Activated CD4-positive, alpha-beta T cell treated with anti-CD3 and anti-CD28 coated beads, Interleukin-2, amount 50 U/mL, for 16 hours (primary cell): ENCODE measurements around the gene ANKRD40CL.

ENCODE experiments used
- DNase-seq: peaks from one replicate; pipeline ENCODE4 v3.0.0-alpha.2; 2020

Gene ANKRD40CL

GRCh38 chr17:50785946-50786570, 18.7 kb upstream of the ANKRD40CL start:
- no peak for DNase-seq

GRCh38 chr17:50785126-50785525, 17.8 kb upstream of the ANKRD40CL start:
- no peak for DNase-seq

GRCh38 chr17:50783905-50784304, 16.6 kb upstream of the ANKRD40CL start:
- no peak for DNase-seq

DNA sequence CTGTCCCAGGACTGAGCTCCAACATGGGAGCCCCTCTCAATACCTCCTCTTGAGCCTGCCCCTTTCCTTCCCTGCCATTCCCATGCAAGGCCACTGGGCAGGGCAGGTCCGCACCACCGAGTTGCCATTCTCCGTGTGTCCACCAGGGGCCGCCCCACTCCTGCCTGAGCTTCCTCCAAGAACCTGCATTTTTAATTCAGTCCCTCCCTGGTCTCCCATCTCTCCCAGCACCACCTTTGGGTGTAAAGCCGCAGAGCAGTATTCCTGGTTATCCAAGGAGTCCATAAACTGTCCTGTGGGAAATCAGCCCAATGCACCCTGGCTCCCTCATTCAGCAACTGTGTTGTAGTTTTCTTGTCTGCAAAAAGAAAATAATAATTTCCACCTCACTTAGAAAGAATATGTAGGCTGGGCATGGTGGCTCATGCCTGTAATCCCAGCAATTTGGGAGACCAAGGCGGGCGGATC, 15.9 kb upstream of the ANKRD40CL start:
- peak; percentile 85 for DNase-seq

DNA sequence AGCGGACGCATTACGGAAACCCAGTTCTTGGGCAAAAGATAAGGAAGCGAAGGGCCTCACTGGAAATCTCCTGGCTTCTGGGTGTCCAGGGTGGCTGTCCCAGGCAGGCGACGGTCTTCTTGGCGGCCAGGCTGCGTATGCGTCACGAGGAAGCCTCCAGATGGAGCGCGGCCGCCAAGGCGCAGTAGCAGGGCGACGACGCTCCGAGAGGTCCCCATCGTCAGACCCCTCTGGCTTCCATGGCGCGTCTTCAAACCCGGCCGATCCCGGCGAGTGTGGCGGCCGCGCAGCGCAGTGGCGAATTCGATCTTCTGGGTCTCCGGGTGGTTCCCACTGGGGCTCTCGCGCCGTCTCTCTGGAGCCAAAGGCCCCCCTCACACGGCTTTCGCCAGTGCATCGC, 13.8 kb upstream of the ANKRD40CL start:
- DNase-seq, result no peak

DNA sequence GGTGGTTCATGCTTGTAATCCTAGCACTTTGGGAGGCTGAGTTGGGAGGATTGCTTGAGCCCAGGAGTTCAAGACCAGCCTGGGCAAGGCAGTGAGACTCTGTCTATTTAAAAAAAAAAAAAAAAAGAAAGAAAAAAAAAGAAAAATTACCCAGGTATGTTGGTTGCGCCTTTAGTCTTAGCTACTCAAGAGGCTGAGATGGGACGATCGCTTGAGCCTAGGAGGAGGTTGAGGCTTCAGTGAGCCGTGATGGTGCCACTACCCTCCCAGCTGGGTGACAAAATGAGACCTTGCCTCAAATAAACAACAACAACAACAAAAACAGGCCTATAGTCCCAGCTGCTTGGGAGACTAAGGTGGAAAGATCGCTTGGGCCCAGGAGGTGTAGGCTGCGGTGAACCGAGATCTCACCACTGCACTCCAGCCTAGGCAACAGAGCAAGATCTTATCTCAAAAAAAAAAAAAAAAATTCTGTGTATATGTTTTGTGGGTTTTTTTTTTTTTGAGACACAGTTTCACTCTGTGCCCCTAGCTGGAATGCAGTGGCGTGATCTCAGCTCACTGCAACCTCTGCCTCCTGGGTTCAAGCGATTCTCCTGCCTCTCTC, 12.5 kb upstream of the ANKRD40CL start:
- DNase-seq, result peak; percentile 49

GRCh38 chr17:50778988-50779387, 11.7 kb upstream of the ANKRD40CL start:
- DNase-seq, result no peak

GRCh38 chr17:50778471-50778870, 11.2 kb upstream of the ANKRD40CL start:
- DNase-seq, result no peak

- no peak for DNase-seq
Observed at GRCh38 chr17:50775926-50776325, 8.6 kb upstream of the ANKRD40CL start.

DNA sequence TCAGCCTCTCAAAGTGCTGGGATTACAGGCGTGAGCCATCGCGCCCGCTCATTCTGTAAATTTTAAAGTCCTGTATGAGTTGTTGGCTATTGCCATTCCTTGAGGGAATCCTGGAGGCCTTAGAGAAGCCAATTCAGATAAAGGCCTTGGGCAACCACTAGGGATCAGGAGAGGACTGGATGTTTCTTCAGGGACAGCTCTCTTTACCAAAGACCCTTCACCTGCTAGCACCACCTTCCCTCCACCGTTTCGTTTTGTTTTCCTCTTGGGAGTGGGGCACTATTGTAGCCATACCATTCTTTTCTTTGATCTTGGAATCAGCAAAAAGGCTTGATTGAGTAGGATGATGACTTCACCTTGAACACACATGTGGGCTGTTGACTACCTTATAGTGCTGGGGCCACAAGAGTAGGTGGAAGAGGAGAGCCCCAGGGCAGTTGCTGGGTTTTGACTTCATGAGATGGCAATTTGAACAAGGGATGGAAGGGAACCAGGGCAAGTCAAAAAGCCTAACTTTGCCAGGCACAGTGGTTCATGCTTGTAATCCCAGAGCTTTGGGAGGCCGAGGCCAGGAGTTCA, 7.0 kb upstream of the ANKRD40CL start:
- no peak for DNase-seq

- DNase-seq, result no peak
Observed at GRCh38 chr17:50771991-50772785, 4.9 kb upstream of the ANKRD40CL start.

GRCh38 chr17:50770346-50770745, 3.0 kb upstream of the ANKRD40CL start:
- DNase-seq, result no peak

DNA sequence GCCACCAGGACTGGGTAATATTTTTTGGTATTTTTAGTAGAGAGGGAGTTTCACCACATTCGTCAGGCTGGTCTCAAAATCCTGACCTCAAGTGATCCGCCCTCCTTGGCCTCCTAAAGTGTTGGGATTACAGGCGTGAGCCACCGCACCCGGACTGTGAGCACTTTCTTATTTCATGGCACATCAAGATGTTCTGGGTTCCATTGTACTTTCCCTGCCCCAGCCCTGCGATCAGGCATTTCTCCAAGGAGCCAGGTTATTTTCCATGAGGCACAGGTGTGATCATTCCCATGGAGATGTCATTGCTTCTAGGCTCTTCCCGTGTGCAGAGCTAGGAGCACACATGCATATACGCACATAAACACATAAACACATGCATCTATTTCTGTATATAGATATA, 2.6 kb upstream of the ANKRD40CL start:
- no peak for DNase-seq

GRCh38 chr17:50768346-50768761, 1.0 kb upstream of the ANKRD40CL start:
- DNase-seq, result no peak

DNA sequence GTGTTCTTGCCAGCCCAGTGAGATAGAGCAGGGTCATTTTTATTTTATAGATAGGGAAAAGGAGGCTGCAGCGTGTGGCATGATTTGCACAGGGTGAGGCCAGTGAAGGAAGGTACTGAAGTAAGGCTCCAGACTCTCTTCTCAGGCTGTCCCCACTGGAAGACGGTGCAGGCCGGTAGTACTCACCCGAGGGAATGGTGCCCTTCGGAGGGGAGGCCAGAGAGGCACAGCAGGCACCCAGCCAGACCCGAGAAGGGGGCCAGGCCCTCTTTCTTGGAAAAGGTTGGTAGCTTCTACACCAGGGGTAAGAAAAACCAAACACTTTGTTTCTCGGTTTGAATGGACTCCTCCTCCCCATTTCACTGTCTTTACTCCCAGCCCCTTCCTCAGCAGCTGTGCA, 288 bp downstream of the ANKRD40CL start:
- peak; percentile 10 for DNase-seq

DNA sequence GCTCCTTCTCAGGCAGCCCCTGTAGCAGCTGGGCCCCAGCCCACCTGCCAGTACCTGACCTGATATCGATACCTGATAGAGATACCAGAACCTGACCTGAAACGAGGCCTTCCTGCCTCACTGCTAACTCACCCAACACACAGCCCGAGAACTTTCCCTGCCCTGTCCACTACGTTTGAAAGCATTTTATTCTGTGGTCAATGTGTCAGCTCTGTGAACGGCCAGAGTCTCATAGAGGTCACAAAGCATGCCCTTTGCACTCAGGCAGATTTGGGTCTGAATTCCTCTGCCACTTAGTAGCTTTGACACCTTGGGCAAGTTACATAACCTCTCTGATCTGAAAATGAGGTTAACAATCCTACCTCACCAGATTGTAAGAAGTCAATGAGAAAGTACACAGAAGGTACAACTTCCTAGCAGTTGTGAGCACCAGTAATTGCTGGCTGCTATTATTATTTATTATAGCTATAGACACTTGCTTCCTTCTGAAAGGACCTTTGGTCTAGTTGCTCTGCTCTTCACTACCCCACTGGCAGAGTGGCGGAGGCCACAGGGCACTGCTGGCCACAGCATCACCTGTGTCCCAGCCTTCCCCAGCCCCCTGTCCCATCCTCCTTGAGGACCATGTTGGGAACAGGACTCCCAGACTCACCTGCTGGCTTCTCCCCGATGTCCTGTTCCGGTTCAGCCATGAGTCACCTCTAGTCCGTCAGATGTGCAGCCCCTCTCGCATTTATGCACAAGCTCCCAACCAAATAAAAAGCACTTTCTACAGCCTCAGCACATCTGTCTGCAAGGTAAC, 895 bp downstream of the ANKRD40CL start:
- no peak for DNase-seq

DNA sequence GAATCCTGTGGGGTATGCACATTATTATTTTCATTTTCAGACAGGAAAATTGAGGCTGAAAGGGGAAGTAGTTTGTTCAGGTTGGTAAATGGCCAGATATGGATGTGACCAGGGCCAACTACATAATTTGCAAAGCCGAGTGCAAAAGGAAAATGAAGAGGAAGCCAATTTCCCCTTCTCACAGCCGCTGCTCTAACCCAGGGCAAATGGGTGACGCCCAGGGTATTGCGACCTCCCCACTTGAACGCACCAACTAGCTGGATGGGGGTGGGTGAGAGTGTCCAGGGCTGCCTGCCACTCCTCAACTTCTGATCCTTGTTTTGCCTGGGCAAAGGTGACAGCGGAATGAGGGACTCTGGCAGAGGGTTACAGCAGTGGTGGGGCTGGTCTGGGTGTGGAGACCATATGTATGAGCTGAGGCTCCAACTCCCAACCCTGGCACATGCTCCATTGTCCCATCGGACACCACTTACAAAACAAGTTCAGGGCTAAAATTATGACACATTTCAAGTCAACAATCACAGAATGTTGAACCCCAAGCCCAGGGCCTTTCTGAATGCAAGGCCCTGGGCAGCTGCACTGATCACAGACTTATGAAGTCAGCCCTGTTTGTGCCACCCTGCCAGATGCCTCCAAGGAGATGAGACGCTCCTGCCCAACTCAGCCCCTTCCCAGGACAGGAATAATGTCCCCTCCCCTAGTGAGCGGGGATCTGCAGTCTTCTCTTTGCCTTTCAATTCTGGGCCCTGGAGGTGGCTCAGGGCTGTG, 1.7 kb downstream of the ANKRD40CL start:
- DNase-seq, result no peak

GRCh38 chr17:50764734-50765149, 2.6 kb downstream of the ANKRD40CL start:
- no peak for DNase-seq

DNA sequence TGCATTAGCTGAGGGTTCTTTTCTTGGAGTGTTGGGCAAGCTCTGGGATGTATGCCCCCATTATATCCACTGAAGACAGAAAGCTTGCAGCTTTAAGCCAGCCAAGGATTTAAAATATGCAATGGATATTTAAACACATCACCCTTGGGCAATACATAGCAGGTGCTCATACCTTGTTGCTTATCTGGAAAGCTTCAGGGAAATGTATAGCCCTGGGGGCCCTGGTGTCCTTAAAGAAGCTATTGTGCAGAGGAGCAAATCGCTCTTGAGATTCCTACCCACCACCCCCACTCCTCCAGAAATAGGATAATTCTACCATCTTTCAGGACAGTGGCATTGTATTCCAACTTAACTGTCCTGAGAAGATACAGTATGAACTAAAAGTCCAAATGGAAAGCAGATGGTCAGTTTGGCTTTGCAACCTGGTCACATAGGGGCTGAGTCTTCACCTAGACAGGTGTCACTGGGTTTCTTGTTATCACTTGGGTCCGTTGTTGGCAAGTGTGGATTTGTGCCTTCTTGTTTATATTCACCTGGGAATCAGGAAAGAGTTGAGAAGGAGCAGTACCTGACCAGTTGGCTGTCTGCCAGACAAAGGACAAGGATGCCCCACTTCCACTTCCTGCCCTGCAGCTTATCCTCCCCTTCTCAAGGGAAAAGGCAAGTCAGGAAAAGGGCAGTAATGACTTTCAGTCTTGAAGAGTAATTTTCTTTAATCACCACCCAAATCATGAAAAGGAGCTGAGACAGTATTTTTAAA, 3.4 kb downstream of the ANKRD40CL start:
- no peak for DNase-seq

- DNase-seq, result no peak
Observed at GRCh38 chr17:50762177-50762576, 5.1 kb downstream of the ANKRD40CL start.

DNA sequence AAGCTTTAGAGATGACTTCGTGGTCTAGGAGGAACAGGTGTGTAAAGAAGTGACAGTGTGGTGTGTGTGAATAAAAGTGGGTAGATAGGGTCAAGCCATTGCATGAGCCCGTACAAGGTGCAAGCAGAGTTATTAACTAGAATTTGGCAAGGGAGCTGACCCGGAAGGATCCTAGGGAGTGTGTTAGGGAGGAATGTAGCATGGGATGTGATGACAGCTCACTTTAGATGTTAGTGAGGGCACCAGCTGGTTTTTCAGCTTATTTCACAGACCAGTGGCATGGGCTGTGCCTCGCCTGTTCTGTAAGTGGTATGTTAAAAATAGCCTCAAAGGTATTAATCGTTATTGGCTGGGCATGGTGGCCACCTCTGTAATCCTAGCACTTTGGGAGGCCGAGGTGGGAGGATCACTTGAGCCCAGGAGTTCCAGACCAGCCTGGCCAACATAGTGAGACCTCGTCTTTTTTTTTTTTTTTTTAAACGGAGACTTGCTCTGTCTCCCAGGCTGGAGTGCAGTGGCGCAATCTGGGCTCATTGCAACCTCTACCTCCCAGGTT, 8.3 kb downstream of the ANKRD40CL start:
- no peak for DNase-seq
